Endothelial cell of umbilical vein (primary cell): ENCODE measurements around the gene PPFIA2. TPM values are rescaled to one million over a fixed set of nuclear protein-coding genes. Genes with fewer than 3 reads are reported as not detected.

Experiments
- BruUV-seq: library from RNA; stranded (reverse); fragments of 400-500 nt; replicated peaks from 2 replicates; lab custom pipeline; 2021; lab: Mats Ljungman, UMichigan
- CTCF ChIA-PET: fragments of 300-600, 350-600 bp; sonication (Branson Sonifier 250); formaldehyde crosslinking; loops from one replicate; lab custom pipeline; 2021; ENCODE audit warnings: antibody characterized with exemption, inconsistent platforms; lab: Charles Lee
- POLR2A ChIA-PET: fragments of 300-600, 350-600 bp; sonication (Branson Sonifier 250); formaldehyde crosslinking; loops from one replicate; lab custom pipeline; 2021; ENCODE audit warnings: antibody characterized with exemption, inconsistent platforms; lab: Charles Lee
- DNase-seq: peaks from one replicate; pipeline ENCODE4 v3.0.0-alpha.2; 2011; ENCODE audit warnings: low read depth, low spot score
- FAIRE-seq: peaks from 2 replicates; lab custom pipeline; 2011; peaks lifted over from hg19 to GRCh38; lab: Jason Lieb, UNC
- H2AFZ ChIP-seq: 2 replicates; pipeline ENCODE4 v1.6.0; 2012; ENCODE audit warnings: low read depth, low read length, control low read depth, inconsistent platforms
- H3K27ac ChIP-seq: 2 replicates; pipeline ENCODE4 v1.5.1; 2011; ENCODE audit warnings: low read depth, mild to moderate bottlenecking, control low read depth, low read length, moderate library complexity; ENCODE audit not compliant: insufficient read depth
- H3K27me3 ChIP-seq, 2 experiments: 2 replicates each; pipeline versions ENCODE4 v1.6.0 to v1.6.1; 2011; ENCODE audit warnings: low read length in 2 of 2, mixed read lengths in 1 of 2; ENCODE audit not compliant: control insufficient read depth in 2 of 2, insufficient read depth in 2 of 2
- H3K36me3 ChIP-seq, 2 experiments: 2 replicates in 1 of 2; 3 replicates in 1 of 2; pipeline ENCODE4 v1.5.1; 2011; ENCODE audit warnings: low read length in 2 of 2, mild to moderate bottlenecking in 1 of 2, moderate library complexity in 1 of 2; ENCODE audit not compliant: control insufficient read depth in 2 of 2, insufficient read depth in 2 of 2; ENCODE audit errors: extremely low read depth in 1 of 2
- H3K4me1 ChIP-seq: 3 replicates; pipeline ENCODE4 v1.5.1; 2011; ENCODE audit warnings: mild to moderate bottlenecking, low read length; ENCODE audit not compliant: control insufficient read depth, insufficient read depth; ENCODE audit errors: extremely low read depth
- H3K4me2 ChIP-seq: 2 replicates; pipeline ENCODE4 v1.6.1; 2011; ENCODE audit warnings: low read length, control low read depth, mixed read lengths; ENCODE audit not compliant: insufficient read depth
- H3K4me3 ChIP-seq, 3 experiments: fragments of 200-600 bp in 1 of 3; sonication (generic), shearing (Covaris generic) in 1 of 3; replicated peaks in 1 of 3; 2 replicates each; pipeline ENCODE4 v1.5.1; 2011 to 2016; ENCODE audit warnings: control low read depth in 3 of 3, low read length in 3 of 3, mild to moderate bottlenecking in 2 of 3, inconsistent platforms in 1 of 3, low read depth in 1 of 3, moderate library complexity in 1 of 3; ENCODE audit not compliant: insufficient read depth in 1 of 3
- H3K79me2 ChIP-seq: 2 replicates; pipeline ENCODE4 v1.6.0; 2012; ENCODE audit warnings: low read length, inconsistent platforms; ENCODE audit not compliant: control insufficient read depth, insufficient read depth
- H3K9ac ChIP-seq: replicated peaks from 2 replicates; pipeline ENCODE3; 2011; ENCODE audit warnings: low read length, control low read depth; ENCODE audit not compliant: insufficient read depth; ENCODE audit errors: extremely low read depth
- H3K9me1 ChIP-seq: replicated peaks from 3 replicates; pipeline ENCODE4 v1.6.0; 2011; ENCODE audit warnings: mild to moderate bottlenecking, low read length; ENCODE audit not compliant: control insufficient read depth, insufficient read depth; ENCODE audit errors: extremely low read depth
- H3K9me3 ChIP-seq: replicated peaks from 2 replicates; pipeline ENCODE4 v1.5.1; 2012; ENCODE audit warnings: low read length, inconsistent platforms; ENCODE audit not compliant: control insufficient read depth, insufficient read depth
- H4K20me1 ChIP-seq: replicated peaks from 2 replicates; pipeline ENCODE3; 2011; ENCODE audit warnings: mild to moderate bottlenecking, low read length; ENCODE audit not compliant: control insufficient read depth, insufficient read depth; ENCODE audit errors: extremely low read depth
- EZH2 ChIP-seq: IDR thresholded peaks from 2 replicates; pipeline ENCODE4 v1.6.1; 2012; ENCODE audit warnings: borderline replicate concordance, low read depth, mild to moderate bottlenecking, moderate library complexity, low read length, inconsistent platforms; ENCODE audit not compliant: severe bottlenecking
- FOS ChIP-seq: IDR thresholded peaks from 2 replicates; pipeline ENCODE4 v1.6.1; 2011; ENCODE audit warnings: mild to moderate bottlenecking, low read length, moderate library complexity, borderline replicate concordance; ENCODE audit not compliant: insufficient read depth
- GATA2 ChIP-seq: IDR thresholded peaks from 2 replicates; pipeline ENCODE4 v1.7.0; 2011; ENCODE audit warnings: low read depth, mild to moderate bottlenecking, moderate library complexity, mixed read lengths, low read length; ENCODE audit not compliant: insufficient read length, insufficient read depth
- JUN ChIP-seq: IDR thresholded peaks from 2 replicates; pipeline ENCODE4 v1.6.1; 2011; ENCODE audit warnings: borderline replicate concordance, low read depth; ENCODE audit not compliant: insufficient read length, insufficient read depth
- MYC ChIP-seq: IDR thresholded peaks from one replicate; pipeline ENCODE4 v1.6.1; 2011; ENCODE audit warnings: mild to moderate bottlenecking, low read depth, low read length
- POLR2A ChIP-seq: IDR thresholded peaks from 2 replicates; pipeline ENCODE4 v1.6.1; 2012; ENCODE audit warnings: low read depth, mild to moderate bottlenecking, control low read depth, low read length
- POLR2AphosphoS5 ChIP-seq: IDR thresholded peaks from 2 replicates; pipeline ENCODE4 v1.6.1; 2012; ENCODE audit warnings: low read depth, mild to moderate bottlenecking, control low read depth, low read length, moderate library complexity; ENCODE audit not compliant: insufficient read depth
- dilution Hi-C: fragments of 300-500 bp; cut with MboI; formaldehyde crosslinking; loops from one replicate; pipeline ENCODE4 v1.15.0; 2019; ENCODE audit warnings: low sequenced_read_pairs; ENCODE audit not compliant: extremely low pct_ligation_motif_present
- intact Hi-C: fragments of 100-400 bp; cut with micrococcal nuclease; formaldehyde crosslinking; loops from one replicate; pipeline ENCODE4 v1.10.0; 2022
- polyA plus RNA-seq, 4 experiments: library from polyadenylated mRNA; depleted of rRNA in 3 of 4; stranded (reverse) in 3 of 4; unstranded in 1 of 4; fragments of >200 nt; gene quantifications; 2 replicates each; pipeline versions ENCODE4 v1.2.1 to v1.2.3, GENCODE V29; 2011 to 2012; ENCODE audit warnings: missing spikeins in 1 of 4
- total RNA-seq: library from RNA; stranded (reverse); gene quantifications from 2 replicates; pipeline ENCODE4 v1.2.3, GENCODE V29; 2021
- TF ChIP-seq, protein P1 (sequence below), 2 donors: IDR thresholded peaks; 1 replicate in 1 of 2; 2 replicates in 1 of 2; pipeline ENCODE4 v1.5.1; 2011; ENCODE audit warnings: low read length in 2 of 2, mild to moderate bottlenecking in 2 of 2, moderate library complexity in 2 of 2, control low read depth in 1 of 2, inconsistent platforms in 1 of 2, low read depth in 1 of 2; ENCODE audit not compliant: insufficient read depth in 1 of 2; ENCODE audit errors: extremely low read depth in 1 of 2
- TF ChIP-seq, protein P2 (sequence below): IDR thresholded peaks from 2 replicates; pipeline ENCODE4 v1.6.1; 2011; ENCODE audit not compliant: insufficient read depth, insufficient read length

PPFIA2 gene
- total and polyA plus RNA-seq, 2 donors (not counting 3 experiments of a cell fraction or from before 2014, with no cell fraction given), result not detected

DNA sequence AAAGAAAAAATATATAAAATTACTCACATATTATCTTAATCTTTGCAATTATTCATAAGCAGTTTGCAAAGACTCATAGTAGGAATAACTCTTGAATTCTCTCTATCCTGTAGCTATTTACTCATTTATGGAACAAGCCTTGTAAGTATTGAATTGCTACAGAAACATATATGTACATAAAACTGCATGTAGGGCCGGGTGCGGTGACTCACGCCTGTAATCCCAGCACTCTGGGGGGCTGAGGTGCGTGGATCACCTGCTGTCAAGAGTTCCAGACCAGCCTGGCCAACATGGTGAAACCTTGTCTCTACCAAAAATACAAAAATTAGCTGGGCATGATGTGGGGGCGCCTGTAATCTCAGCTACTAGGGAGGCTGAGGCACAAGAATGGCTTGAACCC is 286.2 kb downstream of the PPFIA2 start:
- intact Hi-C loops, result no loop called here
- no peak for TF ChIP-seq EZH2
- TF ChIP-seq JUN, result no peak
- no peak for TF ChIP-seq POLR2A
- TF ChIP-seq, protein P1, sequence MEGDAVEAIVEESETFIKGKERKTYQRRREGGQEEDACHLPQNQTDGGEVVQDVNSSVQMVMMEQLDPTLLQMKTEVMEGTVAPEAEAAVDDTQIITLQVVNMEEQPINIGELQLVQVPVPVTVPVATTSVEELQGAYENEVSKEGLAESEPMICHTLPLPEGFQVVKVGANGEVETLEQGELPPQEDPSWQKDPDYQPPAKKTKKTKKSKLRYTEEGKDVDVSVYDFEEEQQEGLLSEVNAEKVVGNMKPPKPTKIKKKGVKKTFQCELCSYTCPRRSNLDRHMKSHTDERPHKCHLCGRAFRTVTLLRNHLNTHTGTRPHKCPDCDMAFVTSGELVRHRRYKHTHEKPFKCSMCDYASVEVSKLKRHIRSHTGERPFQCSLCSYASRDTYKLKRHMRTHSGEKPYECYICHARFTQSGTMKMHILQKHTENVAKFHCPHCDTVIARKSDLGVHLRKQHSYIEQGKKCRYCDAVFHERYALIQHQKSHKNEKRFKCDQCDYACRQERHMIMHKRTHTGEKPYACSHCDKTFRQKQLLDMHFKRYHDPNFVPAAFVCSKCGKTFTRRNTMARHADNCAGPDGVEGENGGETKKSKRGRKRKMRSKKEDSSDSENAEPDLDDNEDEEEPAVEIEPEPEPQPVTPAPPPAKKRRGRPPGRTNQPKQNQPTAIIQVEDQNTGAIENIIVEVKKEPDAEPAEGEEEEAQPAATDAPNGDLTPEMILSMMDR (IDR thresholded peaks at IDR 0.05; ENCODE audit: extremely low read depth in 1 of 2, insufficient read depth in 1 of 2, low read depth in 1 of 2, low read length in 2 of 2), result no peak
- no peak for TF ChIP-seq FOS
- TF ChIP-seq, protein P2, sequence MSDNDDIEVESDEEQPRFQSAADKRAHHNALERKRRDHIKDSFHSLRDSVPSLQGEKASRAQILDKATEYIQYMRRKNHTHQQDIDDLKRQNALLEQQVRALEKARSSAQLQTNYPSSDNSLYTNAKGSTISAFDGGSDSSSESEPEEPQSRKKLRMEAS, result no peak
- TF ChIP-seq POLR2AphosphoS5, result no peak
- TF ChIP-seq GATA2, result no peak
- TF ChIP-seq MYC, result no peak

More for the DNA sequence above, 286.2 kb downstream of the PPFIA2 start:
- no peaks in the 10 kb centered on the region for H3K9me3 ChIP-seq
- no peak overlapping the region for H3K9ac ChIP-seq
- H3K4me3 ChIP-seq, result no peak overlapping the region
- no peaks in the 10 kb centered on the region for H3K79me2 ChIP-seq
- H3K27me3 ChIP-seq, result no peaks in the 10 kb centered on the region
- H3K9me1 ChIP-seq, result no peaks in the 10 kb centered on the region
- dilution Hi-C loops, result no loop called here
- no peaks in the 10 kb centered on the region for H3K4me1 ChIP-seq
- no peaks in the 10 kb centered on the region for H3K36me3 ChIP-seq
- ChIA-PET CTCF (no interaction called here), POLR2A (no interaction called here)
- H2AFZ ChIP-seq, result no peak overlapping the region
- no peak for FAIRE-seq
- no peak overlapping the region for H3K4me2 ChIP-seq
- no peak for DNase-seq
- H3K27ac ChIP-seq, result no peak overlapping the region
- BruUV-seq, result no TSS peak
- no peaks in the 10 kb centered on the region for H4K20me1 ChIP-seq
